K562 (cell line): ENCODE data around the gene OLFML2B. TPM values are rescaled to one million over a fixed set of nuclear protein-coding genes. Genes with fewer than 3 reads are reported as not detected.

ENCODE experiments used
- ATAC-seq: fragments of 200-7000 bp; cut with Tn5 transposase; 3 replicates; pipeline ENCODE4 v1.9.1; 2020; ENCODE audit warnings: moderate library complexity
- BruUV-seq: library from RNA; stranded (reverse); fragments of 400-500 nt; replicated peaks from 2 replicates; lab custom pipeline; 2021; lab: Mats Ljungman, UMichigan
- CTCF ChIA-PET: fragments of 300-600 bp; formaldehyde crosslinking; extraction: SDS; loops from one replicate; lab custom pipeline; 2021; ENCODE audit warnings: low intra/inter-chr PET ratio; lab: Yijun Ruan, JAX
- POLR2A ChIA-PET: fragments of 300-600, 350-650 bp; sonication (Branson Sonifier 250); formaldehyde crosslinking; extraction: SDS; loops from one replicate; lab custom pipeline; 2021; ENCODE audit warnings: antibody characterized with exemption, inconsistent platforms; lab: Yijun Ruan, JAX
- DNase-seq, 4 experiments: peaks; one replicate each; pipeline versions ENCODE4 v3.0.0 to v3.0.0-alpha.2; 2011 to 2018; ENCODE audit warnings: low spot score in 3 of 4, mixed read lengths in 3 of 4; ENCODE audit errors: extremely low read depth in 1 of 4
- FAIRE-seq: peaks from 2 replicates; lab custom pipeline; 2011; peaks lifted over from hg19 to GRCh38; lab: Jason Lieb, UNC
- H2AFZ ChIP-seq: 2 replicates; pipeline ENCODE4 v1.6.0; 2011; ENCODE audit warnings: low read depth, low read length, control low read depth, inconsistent platforms
- H3K27ac ChIP-seq: fragments of 200-600 bp; 3 replicates; pipeline ENCODE4 v1.8.0; 2011; ENCODE audit warnings: low read depth, mild to moderate bottlenecking, control low read depth, inconsistent platforms, low read length, moderate library complexity, mixed read lengths; ENCODE audit errors: extremely low read depth
- H3K27me3 ChIP-seq, 2 experiments: fragments of 300-600 bp in 1 of 2; 2 replicates in 1 of 2; 3 replicates in 1 of 2; pipeline versions ENCODE4 v1.6.0 to v1.8.0; 2011; ENCODE audit warnings: inconsistent platforms in 2 of 2, low read length in 2 of 2, mild to moderate bottlenecking in 1 of 2, mixed read lengths in 1 of 2, moderate library complexity in 1 of 2; ENCODE audit not compliant: control insufficient read depth in 2 of 2, insufficient read depth in 2 of 2
- H3K36me3 ChIP-seq: fragments of 300-600 bp; 3 replicates; pipeline ENCODE4 v1.8.0; 2011; ENCODE audit warnings: mild to moderate bottlenecking, low read length, inconsistent platforms; ENCODE audit not compliant: control insufficient read depth, insufficient read depth
- H3K4me1 ChIP-seq, 2 experiments: fragments of 200-600 bp in 1 of 2; replicated peaks in 1 of 2; 2 replicates in 1 of 2; 3 replicates in 1 of 2; pipeline versions ENCODE4 v1.5.1 to v1.8.0; 2011; ENCODE audit warnings: inconsistent platforms in 2 of 2, low read length in 2 of 2, mild to moderate bottlenecking in 1 of 2, mixed read lengths in 1 of 2, moderate library complexity in 1 of 2; ENCODE audit not compliant: control insufficient read depth in 2 of 2, insufficient read depth in 2 of 2
- H3K4me2 ChIP-seq: 2 replicates; pipeline ENCODE4 v1.6.1; 2011; ENCODE audit warnings: low read length, control low read depth, inconsistent platforms, mixed read lengths; ENCODE audit not compliant: insufficient read depth
- H3K4me3 ChIP-seq: fragments of 200-600 bp; sonication (generic), shearing (Covaris generic); 2 replicates; pipeline ENCODE4 v1.5.1; 2016; ENCODE audit warnings: control low read depth, inconsistent platforms
- H3K79me2 ChIP-seq: fragments of 200-600 bp; 3 replicates; pipeline ENCODE4 v1.8.0; 2011; ENCODE audit warnings: low read length, inconsistent platforms; ENCODE audit not compliant: control insufficient read depth, insufficient read depth
- H3K9ac ChIP-seq, 2 experiments: 2 replicates each; pipeline versions ENCODE4 v1.6.0 to v1.6.1; 2011; ENCODE audit warnings: low read depth in 2 of 2, low read length in 2 of 2, control low read depth in 1 of 2, inconsistent platforms in 1 of 2, mild to moderate bottlenecking in 1 of 2, mixed read lengths in 1 of 2; ENCODE audit not compliant: insufficient read depth in 1 of 2
- H3K9me1 ChIP-seq: one replicate; pipeline ENCODE4 v1.6.0; 2011; ENCODE audit warnings: inconsistent platforms, mild to moderate bottlenecking, low read length, moderate library complexity; ENCODE audit not compliant: control insufficient read depth, insufficient read depth
- H3K9me3 ChIP-seq: replicated peaks from 2 replicates; pipeline ENCODE4 v1.5.1; 2011; ENCODE audit warnings: low read depth, low read length, inconsistent platforms; ENCODE audit not compliant: control insufficient read depth, insufficient read depth
- H4K20me1 ChIP-seq: replicated peaks from 2 replicates; pipeline ENCODE4 v1.6.1; 2011; ENCODE audit warnings: low read length, inconsistent platforms, mixed read lengths; ENCODE audit not compliant: control insufficient read depth, insufficient read depth
- MGA ChIP-seq: fragments of 450-650 bp; IDR thresholded peaks from 2 replicates; pipeline ENCODE4 v1.6.1; 2016; ENCODE audit warnings: mild to moderate bottlenecking, moderate library complexity
- ZNF695 ChIP-seq: fragments of 450-650 bp; formaldehyde crosslinking; IDR thresholded peaks from 2 replicates; pipeline ENCODE4 v1.4.0; 2020; ENCODE audit warnings: mild to moderate bottlenecking, moderate library complexity
- WGBS: fragments of 100-300 bp; shearing (Covaris generic); methylation state at CpG from one replicate; pipeline ENCODE4 v1.1.6; 2016; ENCODE audit warnings: low coverage, mixed read lengths; ENCODE audit not compliant: insufficient coverage; ENCODE audit errors: missing lambda C conversion rate; 5-methylcytosine and 5-hydroxymethylcytosine counted together
- in situ Hi-C: fragments of 300-500 bp; cut with MboI; formaldehyde crosslinking; loops from 4 replicates; pipeline ENCODE4 v1.15.0; 2018; ENCODE audit warnings: inconsistent platforms, mixed read lengths
- intact Hi-C: fragments of 100-400 bp; cut with micrococcal nuclease; formaldehyde crosslinking; loops from 2 replicates; pipeline ENCODE4 v1.14.2; 2022
- polyA plus RNA-seq, 8 experiments: library from polyadenylated mRNA; depleted of rRNA in 4 of 8; stranded (reverse) in 5 of 8; unstranded in 3 of 8; fragments of >200 nt; fragmentation: Nextera tagmentation in 2 of 8; fragmentation: Illumina TruSeq in 1 of 8; extraction: Ambion mirVana in 2 of 8; extraction: Trizol in 1 of 8; gene quantifications; 2 replicates each; pipeline versions ENCODE4 v1.2.1 to v1.2.3, GENCODE V29; 2011 to 2014; ENCODE audit warnings: inconsistent platforms in 1 of 8, missing spikeins in 1 of 8
- total RNA-seq, 7 experiments: library from RNA; depleted of rRNA in 6 of 7; stranded (reverse); fragments of >200 nt in 6 of 7; fragmentation: Illumina TruSeq in 2 of 7; extraction: Trizol in 2 of 7; gene quantifications; 2 replicates each; pipeline versions ENCODE4 v1.2.1 to v1.2.3, GENCODE V29; 2011 to 2021; ENCODE audit warnings: low replicate concordance in 1 of 7

Gene OLFML2B
- total and polyA plus RNA-seq, 9 of the 15 experiments (the other 6 are each of a cell fraction or from before 2014, with no cell fraction given), result not detected

- no peaks in the 10 kb centered on the region for H3K9me3 ChIP-seq
- H3K79me2 ChIP-seq, result no peaks in the 10 kb centered on the region
- no peak for FAIRE-seq
- no peak overlapping the region for H3K4me3 ChIP-seq
- TF ChIP-seq ZNF695 (CRISPR knock-in tag) (no peak), MGA (no peak)
- TF ChIP-seq, all 486 proteins: peak for 0
- ChIA-PET CTCF (no interaction called here), POLR2A (interaction anchor here (0.6 to 1.7 kb wide), 6 partner anchors 8 to 280 kb away, joined by 3 to 5 read pairs (median 4); no protein-coding TSS in a partner anchor)
- peaks cover 4 to 11% of the 10 kb centered on the region in 2 experiments; a peak in 4 of 5 replicates for H3K4me1 ChIP-seq
- no peaks in the 10 kb centered on the region for H3K9me1 ChIP-seq
- no peak for ATAC-seq
- WGBS, result 0% methylated on average over 2 of the region's 3 CpGs
- H3K36me3 ChIP-seq, result no peaks in the 10 kb centered on the region
- H3K4me2 ChIP-seq, result no peak overlapping the region
- no peak overlapping the region for H3K9ac ChIP-seq
- no peak overlapping the region for H3K27ac ChIP-seq
- BruUV-seq, result no TSS peak
- intact Hi-C loops (no loop called here), in situ Hi-C loops (loop anchor here (25.0 kb wide), 1 partner anchor 557 kb away; no protein-coding TSS in a partner anchor)
- DNase-seq, result no peak
- H3K27me3 ChIP-seq, result peaks cover 35 to 66% of the 10 kb centered on the region in 2 experiments; a peak in 4 of 5 replicates
- H2AFZ ChIP-seq, result no peak overlapping the region
- no peaks in the 10 kb centered on the region; the same call in 1 of the 2 replicates for H4K20me1 ChIP-seq
Observed at GRCh38 chr1:162019446-162019845, 4.2 kb downstream of the OLFML2B start.
